Left renal pelvis (tissue), 4 donors: ENCODE measurements around the gene PSMC1. TPM values are rescaled to one million over a fixed set of nuclear protein-coding genes. Genes with fewer than 3 reads are reported as not detected.

Source experiments
- DNase-seq, 4 donors: peaks; one replicate each; pipeline ENCODE4 v3.0.0-alpha.2; 2013; ENCODE audit warnings: low read depth in 4 of 4, low spot score in 3 of 4
- polyA plus RNA-seq, 4 donors: library from polyadenylated mRNA; unstranded; fragments of 120-200 nt; gene quantifications; one replicate each; pipeline ENCODE4 v1.2.1, GENCODE V29; 2013; ENCODE audit not compliant: insufficient read length in 4 of 4

Gene PSMC1
- polyA plus RNA-seq, 4 donors, result 112 to 138 (median 123) TPM

DNA sequence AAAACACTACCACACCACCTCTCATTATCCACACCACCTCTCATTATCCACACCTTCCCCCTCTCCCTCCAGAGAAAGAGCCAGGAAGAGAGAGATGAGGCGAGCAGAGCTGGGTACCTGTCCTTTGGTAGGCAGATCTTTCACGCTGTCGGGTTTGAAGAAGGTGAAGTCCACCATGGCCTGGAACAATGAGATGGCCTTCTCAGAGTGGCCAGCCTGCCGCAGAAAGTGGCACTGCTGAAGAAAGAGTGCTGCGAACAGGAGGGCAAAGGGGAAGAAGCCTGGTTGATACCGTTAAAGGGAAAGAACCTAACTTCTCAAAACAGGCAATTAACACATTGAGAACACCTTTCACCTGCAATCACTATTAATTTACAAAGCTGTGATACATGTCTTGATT is 44.8 kb downstream of the PSMC1 start:
- DNase-seq, result no peak

DNA sequence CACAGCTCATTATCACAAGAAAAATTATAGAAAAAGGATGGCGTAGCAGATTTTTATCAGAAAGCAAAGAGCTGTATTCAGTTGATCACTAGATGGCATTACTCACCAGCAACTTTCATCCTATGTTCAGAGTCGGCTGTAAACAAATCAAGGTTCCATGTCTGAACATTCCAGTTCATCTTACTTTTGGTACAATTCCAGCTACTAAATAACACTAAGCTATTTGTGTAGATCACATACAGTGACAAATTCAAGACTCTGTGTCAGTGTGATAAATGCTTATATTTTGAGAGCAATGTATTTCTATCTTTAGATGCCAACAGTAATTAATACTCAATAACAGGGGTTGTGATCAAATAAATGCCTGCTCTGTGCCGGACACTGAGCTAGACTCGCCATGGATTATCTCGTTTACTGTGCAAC is 45.3 kb downstream of the PSMC1 start:
- peak in 2 of 4 donors; percentile 12 to 35 for DNase-seq

DNA sequence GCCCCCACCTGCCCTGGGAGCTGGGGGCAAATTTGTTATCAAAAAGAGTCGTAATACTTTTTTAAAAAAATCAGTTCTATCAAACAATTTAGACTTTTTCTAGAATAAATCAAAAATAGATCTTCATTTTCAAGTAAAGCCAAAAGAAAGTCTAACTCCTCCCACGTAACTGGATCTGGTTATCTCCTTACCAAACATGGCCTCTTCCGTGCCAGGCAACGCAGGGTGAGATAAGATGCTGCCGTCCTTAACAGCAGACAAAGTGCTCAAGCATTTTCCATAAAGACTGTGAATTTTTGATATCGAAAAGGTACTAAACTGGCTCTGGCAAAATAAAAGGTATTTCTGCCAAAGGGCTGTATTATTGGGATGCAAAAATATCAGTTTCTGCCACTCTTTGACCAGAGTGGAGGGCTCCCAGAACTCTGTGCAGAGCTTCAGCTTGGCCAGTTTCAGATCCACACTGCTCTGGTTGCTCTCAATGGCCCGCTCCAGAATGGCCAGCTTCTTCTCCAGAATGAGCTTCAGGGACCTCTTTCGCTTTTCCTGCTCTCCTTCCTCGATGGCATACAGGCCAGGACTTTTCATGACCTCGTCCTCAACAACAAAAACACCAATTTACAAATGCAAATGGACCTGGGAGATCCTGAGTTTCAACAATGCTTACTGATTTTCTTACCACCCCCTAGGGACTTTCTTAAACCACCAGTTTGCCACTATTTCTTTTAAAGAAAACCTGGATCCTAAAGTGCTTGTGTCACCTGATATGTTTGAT is 46.4 kb downstream of the PSMC1 start:
- no peak for DNase-seq

DNA sequence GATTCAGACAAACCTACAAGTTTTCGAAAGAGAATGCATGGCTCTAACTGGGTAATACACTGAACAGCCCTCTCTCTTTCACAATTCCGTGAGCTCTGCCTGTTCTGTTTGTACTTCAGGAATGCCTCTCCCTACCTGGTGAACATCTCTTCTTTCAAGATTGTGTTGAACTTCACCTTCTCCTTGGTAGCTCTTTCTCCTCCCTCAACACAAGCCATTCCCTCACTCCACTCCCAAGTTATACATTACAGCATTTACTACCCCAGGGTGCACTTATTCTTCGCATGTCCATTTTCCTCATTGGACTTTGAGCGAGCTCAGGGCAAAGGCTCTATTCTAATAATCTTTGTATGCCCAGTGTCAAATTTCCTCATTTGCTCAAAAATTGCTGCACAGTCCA is 47.1 kb downstream of the PSMC1 start:
- no peak for DNase-seq

DNA sequence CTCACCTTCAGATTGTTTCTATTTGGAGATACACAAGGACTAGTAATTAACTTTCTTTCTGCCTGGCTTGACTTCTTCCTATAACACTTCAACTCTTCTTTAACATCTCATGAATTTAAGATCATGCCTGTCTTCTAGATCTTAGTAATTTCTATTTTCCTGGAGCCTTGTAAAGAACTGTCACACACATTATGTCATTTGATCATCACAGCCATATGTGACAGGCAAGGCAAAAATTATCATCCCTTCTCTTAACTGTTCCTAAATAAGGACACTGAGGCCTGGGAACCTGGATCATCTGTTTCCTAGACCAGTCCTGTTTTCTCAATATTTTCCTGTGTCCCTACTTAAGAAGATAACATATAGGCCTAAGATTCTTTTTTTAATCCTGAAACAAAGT is 48.1 kb downstream of the PSMC1 start:
- DNase-seq, result no peak

DNA sequence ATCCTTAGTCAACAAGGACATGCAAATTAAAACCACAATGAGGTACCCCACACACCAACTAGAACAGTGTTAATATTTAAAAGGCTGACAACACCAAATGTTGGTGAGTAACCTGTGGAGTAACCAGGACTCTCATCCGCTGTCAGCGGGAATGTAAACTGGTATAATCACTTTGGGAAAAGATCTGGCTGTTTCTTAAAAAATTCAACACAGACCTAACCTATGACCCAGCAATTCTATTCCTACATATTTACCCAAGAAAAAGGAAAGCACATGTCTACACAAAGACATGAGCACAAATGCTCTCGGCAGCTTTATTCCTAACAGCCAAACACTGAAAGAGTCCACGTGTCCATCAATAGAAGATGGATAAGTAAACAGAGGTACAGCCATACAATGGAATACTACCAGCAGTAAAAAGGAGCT is 48.8 kb downstream of the PSMC1 start:
- no peak for DNase-seq

DNA sequence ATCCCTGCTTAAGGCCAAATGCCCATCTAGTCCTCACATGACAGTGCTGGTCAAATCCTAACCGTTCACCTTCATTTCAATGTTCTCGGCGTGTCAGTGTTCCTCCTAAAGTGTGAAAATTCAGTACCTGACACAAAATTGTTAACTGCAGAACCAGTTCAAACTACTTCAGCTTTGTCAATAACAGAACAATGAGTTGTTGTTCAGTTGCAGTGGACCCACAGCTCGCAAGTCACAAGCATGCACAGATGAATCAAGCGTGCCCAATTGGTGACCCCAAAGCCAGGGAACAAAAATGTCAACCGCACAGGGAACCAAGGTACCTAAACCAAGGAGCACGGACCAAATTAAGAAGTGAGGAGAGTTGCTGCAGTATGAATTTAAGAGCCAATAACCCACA is 52.2 kb downstream of the PSMC1 start:
- no peak for DNase-seq

DNA sequence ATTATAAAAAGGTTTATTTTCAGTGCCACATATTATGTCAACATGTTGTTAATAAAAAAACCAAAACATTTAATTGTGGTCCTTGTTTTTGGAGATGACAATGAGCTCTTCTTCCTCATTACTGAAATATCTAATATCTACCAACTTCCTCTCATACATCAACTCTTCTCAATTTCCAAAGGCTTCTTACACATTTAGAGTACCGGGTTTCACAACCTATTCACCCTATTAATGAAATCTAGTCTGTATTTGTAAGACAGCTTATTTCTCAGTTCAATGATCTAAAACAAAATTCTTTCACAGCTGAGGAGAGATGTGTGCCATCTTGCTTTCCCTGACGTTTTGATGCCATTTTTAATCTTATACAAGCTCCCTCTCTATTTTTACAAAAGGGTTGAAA is 60.9 kb downstream of the PSMC1 start:
- DNase-seq, result no peak

DNA sequence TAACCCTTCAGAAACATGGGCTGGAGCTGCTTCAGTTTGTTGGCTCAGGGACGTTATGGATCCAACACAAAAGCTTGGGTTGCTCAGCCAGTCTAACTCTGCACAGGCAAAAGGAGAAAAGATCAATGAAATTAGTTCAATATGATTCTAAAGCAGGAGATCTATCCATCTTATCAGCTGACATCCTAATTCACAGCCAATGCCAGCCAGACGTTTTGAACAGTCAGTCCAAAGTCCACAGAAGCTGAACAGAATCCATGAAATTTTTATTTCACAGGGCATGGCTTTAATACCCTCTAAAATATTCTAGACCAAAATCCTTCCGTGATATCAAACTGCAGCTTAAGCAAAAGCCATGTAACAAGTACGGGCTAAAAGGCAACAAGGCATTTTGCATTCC is 61.7 kb downstream of the PSMC1 start:
- no peak for DNase-seq

DNA sequence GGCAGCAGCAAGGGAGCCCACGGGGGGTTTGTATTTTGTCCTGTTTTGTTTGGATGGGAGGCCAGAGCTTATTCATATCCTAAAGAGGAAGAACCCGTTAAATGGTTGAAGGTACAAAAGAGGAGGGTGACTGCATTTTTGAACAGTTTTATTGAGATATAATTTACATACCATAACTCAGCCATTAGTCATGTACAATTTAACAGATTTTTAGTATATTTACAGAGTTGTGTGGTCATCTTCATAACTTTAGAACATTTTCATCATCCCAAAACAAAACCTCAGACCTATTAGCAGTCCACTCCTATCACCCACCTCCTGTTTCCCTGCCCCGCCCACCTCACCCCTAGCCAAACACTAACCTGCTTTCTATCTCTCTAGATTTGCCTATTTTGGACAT is 62.8 kb downstream of the PSMC1 start:
- no peak for DNase-seq

DNA sequence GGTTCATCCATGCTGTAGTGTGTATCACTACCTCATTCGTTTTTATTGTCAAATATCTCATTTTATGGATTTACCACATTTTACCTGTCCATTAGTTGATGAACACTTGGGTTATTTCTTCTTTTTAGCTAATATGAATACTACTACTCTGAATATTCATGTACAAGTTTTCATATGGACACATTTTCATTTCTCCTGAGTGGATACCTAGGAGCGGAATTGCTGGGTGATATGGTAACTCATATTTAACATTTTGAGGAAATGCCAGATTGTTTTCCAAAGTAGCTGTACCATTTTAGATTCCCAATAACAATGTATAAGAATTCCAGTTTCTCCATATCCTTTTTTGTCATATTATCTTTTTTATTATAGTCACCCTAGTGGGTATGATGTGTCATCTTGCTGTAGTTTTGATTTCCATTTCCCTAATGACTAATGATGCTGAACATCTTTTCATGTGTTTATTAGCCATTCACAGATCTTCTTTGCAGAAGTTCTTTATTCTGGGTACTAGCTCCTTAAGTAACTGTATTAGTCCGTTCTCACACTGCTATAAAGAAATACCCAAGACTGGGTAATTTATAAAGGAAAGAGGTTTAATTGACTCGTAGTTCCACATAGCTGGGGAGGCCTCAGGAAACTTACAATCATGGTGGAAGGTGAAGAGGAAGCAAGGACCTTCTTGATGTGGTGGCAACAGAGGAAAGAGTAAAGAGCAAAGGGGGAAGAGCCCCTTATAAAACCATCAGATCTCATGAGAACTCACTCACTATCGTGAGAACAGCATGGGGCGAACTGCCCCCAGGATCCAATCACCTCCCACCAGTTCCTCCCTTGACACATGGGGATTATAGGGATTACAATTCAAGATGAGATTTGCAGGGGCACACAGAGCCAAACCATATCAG is 63.5 kb downstream of the PSMC1 start:
- no peak for DNase-seq

DNA sequence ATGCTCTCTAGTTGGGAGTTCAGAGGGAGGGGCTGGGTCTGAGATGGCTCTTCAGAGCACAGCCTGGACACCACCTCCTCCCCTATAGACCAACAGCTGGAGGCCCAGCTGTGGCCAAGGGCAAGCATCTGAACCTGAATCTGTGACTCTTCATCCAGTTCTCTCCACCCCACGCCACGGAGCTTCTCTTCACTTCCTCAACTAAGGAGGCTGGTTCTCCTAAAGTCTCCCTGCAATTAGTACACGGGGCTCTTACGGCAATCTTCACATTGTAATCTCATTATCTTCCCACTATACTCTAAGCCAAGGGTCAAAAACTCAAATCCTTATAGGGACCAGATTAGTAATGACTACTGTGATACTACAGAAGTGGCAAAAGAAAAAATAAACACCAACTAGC is 65.5 kb downstream of the PSMC1 start:
- DNase-seq, result no peak

Other genes with a start within 250 kb of the PSMC1 start
- under 1 TPM; 0.08 to 0.23 (median 0.22) TPM for gene KCNK13, start 194.6 kb upstream of the PSMC1 start, polyA plus RNA-seq
- gene NRDE2, start 75.4 kb downstream of the PSMC1 start, polyA plus RNA-seq, result 10 to 100 TPM; 14.3 to 25.6 (median 19.8) TPM
- 100 to 1,000 TPM; 259 to 388 (median 343) TPM for gene CALM1, start 140.5 kb downstream of the PSMC1 start, polyA plus RNA-seq